T-cell (primary cell): Measurements from ENCODE around the gene SERPINA1. TPM values are rescaled to one million over a fixed set of nuclear protein-coding genes. Genes with fewer than 3 reads are reported as not detected.

Experiments used
- ATAC-seq, 4 experiments: fragments of 200-7000 bp in 3 of 4; fragments of 150-1000 bp in 1 of 4; cut with Tn5 transposase; replicated peaks in 1 of 4; 1 replicate in 3 of 4; 2 replicates in 1 of 4; pipeline ENCODE4 v1.10.0; 2021; ENCODE audit warnings: moderate library complexity in 3 of 4, mild to moderate bottlenecking in 2 of 4, moderate number of reproducible peaks in 1 of 4
- CTCF ChIA-PET, 2 donors: fragments of 300-600 bp; sonication (Branson Sonifier 250); formaldehyde crosslinking; loops; one replicate each; lab custom pipeline; 2022; ENCODE audit warnings: antibody characterized with exemption in 2 of 2; lab: Charles Lee
- POLR2A ChIA-PET, 2 donors: fragments of 300-600 bp; sonication (Branson Sonifier 250); formaldehyde crosslinking; loops; one replicate each; lab custom pipeline; 2022; ENCODE audit warnings: antibody characterized with exemption in 2 of 2; lab: Charles Lee
- DNase-seq, 35 experiments: peaks; one replicate each; pipeline versions ENCODE4 v3.0.0 to v3.0.0-alpha.2; 2013 to 2023
- H3K27ac ChIP-seq: one replicate; pipeline ENCODE4 v1.5.1; 2013; ENCODE audit warnings: low read length
- H3K27me3 ChIP-seq, 2 experiments: replicated peaks in 1 of 2; 1 replicate in 1 of 2; 2 replicates in 1 of 2; pipeline versions ENCODE4 v1.6.1 to v1.7.0; 2013; ENCODE audit warnings: low read length in 1 of 2, mixed read lengths in 1 of 2; ENCODE audit not compliant: control insufficient read depth in 2 of 2, insufficient read depth in 2 of 2; ENCODE audit errors: extremely low read depth in 1 of 2
- H3K36me3 ChIP-seq, 2 donors: 1 replicate in 1 of 2; 2 replicates in 1 of 2; pipeline versions ENCODE4 v1.6.1 to v1.7.0; 2013; ENCODE audit warnings: low read length in 1 of 2; ENCODE audit not compliant: control insufficient read depth in 2 of 2, insufficient read depth in 1 of 2; ENCODE audit errors: extremely low read depth in 1 of 2
- H3K4me1 ChIP-seq, 2 experiments: 1 replicate in 1 of 2; 2 replicates in 1 of 2; pipeline versions ENCODE4 v1.6.1 to v1.7.0; 2013; ENCODE audit warnings: low read length in 2 of 2, mixed read lengths in 1 of 2; ENCODE audit not compliant: insufficient read depth in 2 of 2, control insufficient read depth in 1 of 2; ENCODE audit errors: extremely low read depth in 1 of 2
- H3K4me3 ChIP-seq, 2 donors: 1 replicate in 1 of 2; 2 replicates in 1 of 2; pipeline versions ENCODE4 v1.5.1 to v1.7.0; 2013; ENCODE audit warnings: mild to moderate bottlenecking in 2 of 2, low read length in 1 of 2, moderate library complexity in 1 of 2; ENCODE audit not compliant: control insufficient read depth in 1 of 2; ENCODE audit errors: extremely low read depth in 1 of 2
- H3K9me3 ChIP-seq: 2 replicates; pipeline ENCODE4 v1.7.0; 2013
- H3K27ac Mint-ChIP-seq, 2 donors: one replicate each; pipeline ENCODE4 v1.8.0; 2020 to 2021; ENCODE audit warnings: mild to moderate bottlenecking in 2 of 2, mixed read lengths in 2 of 2
- H3K27me3 Mint-ChIP-seq, 2 donors: one replicate each; pipeline ENCODE4 v1.8.0; 2021 to 2022; ENCODE audit warnings: mixed read lengths in 2 of 2
- H3K36me3 Mint-ChIP-seq: one replicate; pipeline ENCODE4 v1.8.0; 2021; ENCODE audit warnings: mixed read lengths
- H3K4me1 Mint-ChIP-seq, 3 donors: one replicate each; pipeline ENCODE4 v1.8.0; 2020 to 2022; ENCODE audit warnings: mixed read lengths in 3 of 3, mild to moderate bottlenecking in 1 of 3
- H3K4me3 Mint-ChIP-seq, 3 donors: one replicate each; pipeline ENCODE4 v1.8.0; 2020 to 2022; ENCODE audit warnings: mild to moderate bottlenecking in 3 of 3, mixed read lengths in 3 of 3, moderate library complexity in 3 of 3
- H3K9me3 Mint-ChIP-seq, 3 donors: one replicate each; pipeline ENCODE4 v1.8.0; 2020 to 2022; ENCODE audit warnings: mixed read lengths in 3 of 3
- WGBS: methylation state at CpG from one replicate; pipeline ENCODE4 v1.1.5; 2013; ENCODE audit warnings: missing lambda C conversion rate; ENCODE audit not compliant: insufficient coverage; 5-methylcytosine and 5-hydroxymethylcytosine counted together
- total RNA-seq, 35 experiments: library from RNA in 6 of 35; stranded (reverse) in 6 of 35; fragments of 120-200 nt in 1 of 35; gene quantifications; one replicate each; pipeline versions ENCODE4 v1.2.1 to v1.2.4 and lab custom pipeline; 2013 to 2026

The SERPINA1 gene
- total RNA-seq, 5 donors from 2014 or later (not counting 1 experiment from before 2014, with no cell fraction given) = 0.63 to 11.1 (median 6.7) TPM

GRCh38 chr14:94400422-94400841, 12.0 kb upstream of the SERPINA1 start:
- peaks cover 3% of the 10 kb centered on the region in 2 experiments for H3K27me3 ChIP-seq
- H3K36me3 Mint-ChIP-seq = no peaks in the 10 kb centered on the region
- ChIA-PET CTCF (no interaction called here), POLR2A (no interaction called here)
- WGBS = 70% methylated on average over 3 of the region's 3 CpGs
- H3K4me1 ChIP-seq = no peaks in the 10 kb centered on the region
- H3K36me3 ChIP-seq = no peaks in the 10 kb centered on the region
- no peak overlapping the region for H3K27ac ChIP-seq
- H3K4me1 Mint-ChIP-seq = no peaks in the 10 kb centered on the region
- ATAC-seq (no peak), DNase-seq (no peak)
- no peaks in the 10 kb centered on the region for H3K9me3 ChIP-seq
- H3K9me3 Mint-ChIP-seq = peaks cover 0 to 2% (median 0%) of the 10 kb centered on the region in 3 donors
- H3K4me3 ChIP-seq = no peak overlapping the region
- H3K4me3 Mint-ChIP-seq = no peak overlapping the region
- peaks cover 19 to 20% of the 10 kb centered on the region in 2 donors for H3K27me3 Mint-ChIP-seq
- H3K27ac Mint-ChIP-seq = no peak overlapping the region

- 90% methylated on average over 2 of the region's 5 CpGs for WGBS
- CTCF ChIA-PET = no interaction called here
- no peak overlapping the region for H3K4me3 ChIP-seq
Observed at GRCh38 chr14:94398536-94398935, 10.1 kb upstream of the SERPINA1 start.

GRCh38 chr14:94398182-94398479, 9.7 kb upstream of the SERPINA1 start:
- H3K27me3 Mint-ChIP-seq = peaks cover 19 to 20% of the 10 kb centered on the region in 2 donors
- H3K4me3 Mint-ChIP-seq = no peak overlapping the region
- 40% methylated on average over 4 of the region's 4 CpGs for WGBS
- peaks cover 0 to 2% (median 0%) of the 10 kb centered on the region in 3 donors for H3K4me1 Mint-ChIP-seq
- DNase-seq (no peak), ATAC-seq (no peak)
- H3K27ac Mint-ChIP-seq = no peak overlapping the region
- H3K9me3 Mint-ChIP-seq = no peaks in the 10 kb centered on the region
- Histone ChIP-seq H3K27ac (no peak overlapping the region), H3K4me1 (no peaks in the 10 kb centered on the region), H3K27me3 (peaks cover 3% of the 10 kb centered on the region in 2 experiments), H3K9me3 (no peaks in the 10 kb centered on the region), H3K36me3 (no peaks in the 10 kb centered on the region), H3K4me3 (no peak overlapping the region)
- H3K36me3 Mint-ChIP-seq = no peaks in the 10 kb centered on the region
- POLR2A ChIA-PET = no interaction called here
- CTCF ChIA-PET = no interaction called here

More at GRCh38 chr14:94398536-94398935, 10.1 kb upstream of the SERPINA1 start:
- no peak overlapping the region for H3K4me3 Mint-ChIP-seq
- POLR2A ChIA-PET = no interaction called here
- H3K27me3 Mint-ChIP-seq = peaks cover 19 to 20% of the 10 kb centered on the region in 2 donors
- Histone ChIP-seq H3K4me1 (no peaks in the 10 kb centered on the region), H3K27ac (no peak overlapping the region), H3K27me3 (peaks cover 3% of the 10 kb centered on the region in 2 experiments), H3K36me3 (no peaks in the 10 kb centered on the region), H3K9me3 (no peaks in the 10 kb centered on the region)
- DNase-seq (no peak), ATAC-seq (no peak)
- no peaks in the 10 kb centered on the region for H3K9me3 Mint-ChIP-seq
- no peak overlapping the region for H3K27ac Mint-ChIP-seq
- no peaks in the 10 kb centered on the region for H3K36me3 Mint-ChIP-seq
- peaks cover 0 to 2% (median 0%) of the 10 kb centered on the region in 3 donors for H3K4me1 Mint-ChIP-seq

- H3K4me1 Mint-ChIP-seq = peaks cover 0 to 4% (median 2%) of the 10 kb centered on the region in 3 donors
- H3K36me3 ChIP-seq = no peaks in the 10 kb centered on the region
- H3K36me3 Mint-ChIP-seq = no peaks in the 10 kb centered on the region
- no peak overlapping the region for H3K27ac ChIP-seq
- H3K9me3 Mint-ChIP-seq = no peaks in the 10 kb centered on the region
- WGBS = 49% methylated on average over 4 of the region's 9 CpGs
- ChIA-PET POLR2A (no interaction called here), CTCF (no interaction called here)
- no peaks in the 10 kb centered on the region for H3K9me3 ChIP-seq
- DNase-seq (no peak), ATAC-seq (no peak)
- H3K27me3 ChIP-seq = peaks cover 3% of the 10 kb centered on the region in 2 experiments
- H3K4me3 Mint-ChIP-seq = no peak overlapping the region
- H3K4me3 ChIP-seq = no peak overlapping the region
- H3K27me3 Mint-ChIP-seq = peaks cover 19 to 20% of the 10 kb centered on the region in 2 donors
- H3K4me1 ChIP-seq = peaks cover 0 to 3% of the 10 kb centered on the region in 2 experiments
- no peak overlapping the region for H3K27ac Mint-ChIP-seq
Observed at GRCh38 chr14:94397289-94398181, 9.1 kb upstream of the SERPINA1 start.

GRCh38 chr14:94396628-94397225, 8.3 kb upstream of the SERPINA1 start:
- H3K9me3 Mint-ChIP-seq = no peaks in the 10 kb centered on the region
- H3K27me3 Mint-ChIP-seq = peaks cover 18 to 19% of the 10 kb centered on the region in 2 donors
- ATAC-seq = no peak
- H3K27ac Mint-ChIP-seq = no peak overlapping the region
- H3K36me3 Mint-ChIP-seq = no peaks in the 10 kb centered on the region
- H3K36me3 ChIP-seq = no peaks in the 10 kb centered on the region
- POLR2A ChIA-PET = no interaction called here
- peaks cover 0 to 11% (median 9%) of the 10 kb centered on the region in 3 donors for H3K4me1 Mint-ChIP-seq
- H3K4me3 ChIP-seq = no peak overlapping the region
- no peaks in the 10 kb centered on the region for H3K9me3 ChIP-seq
- no peak for DNase-seq
- no peak overlapping the region for H3K27ac ChIP-seq
- H3K4me1 ChIP-seq = peaks cover 0 to 8% of the 10 kb centered on the region in 2 experiments
- CTCF ChIA-PET = no interaction called here
- peaks cover 3% of the 10 kb centered on the region in 2 experiments for H3K27me3 ChIP-seq
- H3K4me3 Mint-ChIP-seq = no peak overlapping the region

GRCh38 chr14:94395888-94396574, 7.6 kb upstream of the SERPINA1 start:
- Mint-ChIP-seq H3K9me3 (no peaks in the 10 kb centered on the region), H3K4me1 (peaks cover 0 to 13% (median 10%) of the 10 kb centered on the region in 3 donors), H3K36me3 (no peaks in the 10 kb centered on the region), H3K4me3 (no peak overlapping the region), H3K27me3 (peaks cover 18 to 19% of the 10 kb centered on the region in 2 donors), H3K27ac (no peak overlapping the region)
- Histone ChIP-seq H3K27ac (no peak overlapping the region), H3K9me3 (no peaks in the 10 kb centered on the region), H3K27me3 (peaks cover 3% of the 10 kb centered on the region in 2 experiments), H3K4me3 (no peak overlapping the region), H3K36me3 (no peaks in the 10 kb centered on the region), H3K4me1 (peaks cover 0 to 8% of the 10 kb centered on the region in 2 experiments)
- DNase-seq = no peak
- WGBS = 100% methylated on average over 1 of the region's 5 CpGs
- CTCF ChIA-PET = no interaction called here
- ATAC-seq = no peak
- POLR2A ChIA-PET = no interaction called here
